Loucy (cell line): Measurements from ENCODE around the gene ABCB6.

Source experiments
- H2AFZ ChIP-seq: fragments of 200-600 bp; sonication (generic); 2 replicates; pipeline ENCODE4 v1.6.0; 2016; ENCODE audit warnings: antibody characterized with exemption, mild to moderate bottlenecking, low read length, moderate library complexity
- H3F3A ChIP-seq: fragments of 200-600 bp; 2 replicates; pipeline ENCODE4 v1.6.0; 2016; ENCODE audit warnings: antibody characterized with exemption, low read depth, mild to moderate bottlenecking
- H3K27me3 ChIP-seq: fragments of 200-600 bp; sonication (generic); 2 replicates; pipeline ENCODE4 v1.6.1; 2014; ENCODE audit warnings: low read length, mild to moderate bottlenecking; ENCODE audit not compliant: insufficient read depth, poor library complexity, severe bottlenecking
- H3K36me3 ChIP-seq: fragments of 200-600 bp; sonication (generic); 2 replicates; pipeline ENCODE4 v1.6.1; 2016; ENCODE audit warnings: low read length; ENCODE audit not compliant: insufficient read depth
- H3K4me1 ChIP-seq: fragments of 200-600 bp; sonication (generic); 2 replicates; pipeline ENCODE4 v1.5.1; 2014; ENCODE audit warnings: low read length, mild to moderate bottlenecking; ENCODE audit not compliant: insufficient read depth, poor library complexity, severe bottlenecking
- H3K4me2 ChIP-seq: fragments of 200-600 bp; sonication (generic); 2 replicates; pipeline ENCODE4 v1.6.0; 2014; ENCODE audit warnings: antibody characterized with exemption, low read length, low read depth, mild to moderate bottlenecking; ENCODE audit not compliant: poor library complexity, severe bottlenecking
- H3K4me3 ChIP-seq: fragments of 200-600 bp; sonication (generic); 2 replicates; pipeline ENCODE4 v1.5.1; 2014; ENCODE audit warnings: low read length, mild to moderate bottlenecking, mixed read lengths; ENCODE audit not compliant: poor library complexity, severe bottlenecking
- H3K79me2 ChIP-seq: fragments of 200-600 bp; sonication (generic); 2 replicates; pipeline ENCODE4 v1.6.1; 2014; ENCODE audit warnings: low read length; ENCODE audit not compliant: insufficient read depth
- H3K9ac ChIP-seq: fragments of 200-600 bp; sonication (generic); 2 replicates; pipeline ENCODE4 v1.6.0; 2014; ENCODE audit warnings: mild to moderate bottlenecking, low read depth, low read length, moderate library complexity; ENCODE audit not compliant: poor library complexity, severe bottlenecking
- H3K9me2 ChIP-seq: fragments of 200-600 bp; sonication (generic); replicated peaks from 2 replicates; pipeline ENCODE4 v1.6.1; 2016; ENCODE audit warnings: low read depth, low read length, mixed read lengths
- H3K9me3 ChIP-seq: fragments of 200-600 bp; sonication (generic); 2 replicates; pipeline ENCODE4 v1.6.1; 2014; ENCODE audit warnings: mild to moderate bottlenecking, antibody characterized with exemption, low read length, low read depth; ENCODE audit not compliant: insufficient read depth
- H4K20me1 ChIP-seq: fragments of 200-600 bp; sonication (generic); 2 replicates; pipeline ENCODE4 v1.6.0; 2014; ENCODE audit warnings: antibody characterized with exemption, low read length, mild to moderate bottlenecking; ENCODE audit not compliant: insufficient read depth, poor library complexity, severe bottlenecking
- EZH2phosphoT487 ChIP-seq: fragments of 200-600 bp; IDR thresholded peaks from 2 replicates; pipeline ENCODE4 v1.6.1; 2018; ENCODE audit warnings: antibody characterized with exemption, mild to moderate bottlenecking, moderate library complexity, borderline replicate concordance
- TF ChIP-seq, protein P1 (sequence below): fragments of 200-600 bp; sonication (generic); conservative IDR thresholded peaks from 2 replicates; pipeline ENCODE4 v1.5.1; 2014; ENCODE audit warnings: mild to moderate bottlenecking, antibody characterized with exemption, low read length

Gene ABCB6

DNA sequence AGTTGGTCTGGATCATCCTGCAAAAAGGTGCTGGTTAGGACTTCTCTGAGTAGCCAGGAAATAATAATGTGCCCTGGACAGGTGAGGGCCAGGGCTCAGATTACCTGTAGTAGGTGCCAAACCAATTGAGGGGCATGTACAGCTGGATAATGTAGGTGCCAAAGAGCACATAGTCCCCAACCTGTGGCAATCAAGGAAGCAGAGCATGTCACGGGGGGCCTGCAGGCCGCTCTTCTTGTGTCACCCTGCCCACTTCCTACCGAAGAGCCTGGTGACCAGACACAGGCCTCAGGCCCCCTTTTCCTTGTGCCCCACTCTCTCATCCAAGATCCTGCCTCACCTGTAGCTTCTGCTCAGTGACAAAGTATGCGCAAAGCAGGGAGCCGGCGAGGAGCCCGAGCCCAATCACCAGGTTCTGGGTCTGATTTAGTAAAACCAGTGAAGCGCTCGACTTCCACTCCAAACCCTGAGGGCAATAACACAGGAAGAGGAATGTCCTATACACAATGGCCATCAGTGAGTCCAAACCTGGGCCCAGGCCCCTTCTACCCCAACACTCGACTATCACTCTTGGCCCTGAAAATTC is 5.2 kb downstream of the ABCB6 start:
- H4K20me1 ChIP-seq: no peaks in the 10 kb centered on the region
- no peak overlapping the region for H2AFZ ChIP-seq
- H3K4me2 ChIP-seq: no peak overlapping the region
- no peak overlapping the region for H3K9ac ChIP-seq
- no peak overlapping the region for H3K4me3 ChIP-seq
- H3K4me1 ChIP-seq: peaks cover 10% of the 10 kb centered on the region
- H3K27me3 ChIP-seq: no peaks in the 10 kb centered on the region
- H3K9me2 ChIP-seq: no peaks in the 10 kb centered on the region
- no peaks in the 10 kb centered on the region for H3K79me2 ChIP-seq
- no peaks in the 10 kb centered on the region for H3K36me3 ChIP-seq
- no peaks in the 10 kb centered on the region for H3F3A ChIP-seq
- H3K9me3 ChIP-seq: no peaks in the 10 kb centered on the region
- TF ChIP-seq, protein P1, sequence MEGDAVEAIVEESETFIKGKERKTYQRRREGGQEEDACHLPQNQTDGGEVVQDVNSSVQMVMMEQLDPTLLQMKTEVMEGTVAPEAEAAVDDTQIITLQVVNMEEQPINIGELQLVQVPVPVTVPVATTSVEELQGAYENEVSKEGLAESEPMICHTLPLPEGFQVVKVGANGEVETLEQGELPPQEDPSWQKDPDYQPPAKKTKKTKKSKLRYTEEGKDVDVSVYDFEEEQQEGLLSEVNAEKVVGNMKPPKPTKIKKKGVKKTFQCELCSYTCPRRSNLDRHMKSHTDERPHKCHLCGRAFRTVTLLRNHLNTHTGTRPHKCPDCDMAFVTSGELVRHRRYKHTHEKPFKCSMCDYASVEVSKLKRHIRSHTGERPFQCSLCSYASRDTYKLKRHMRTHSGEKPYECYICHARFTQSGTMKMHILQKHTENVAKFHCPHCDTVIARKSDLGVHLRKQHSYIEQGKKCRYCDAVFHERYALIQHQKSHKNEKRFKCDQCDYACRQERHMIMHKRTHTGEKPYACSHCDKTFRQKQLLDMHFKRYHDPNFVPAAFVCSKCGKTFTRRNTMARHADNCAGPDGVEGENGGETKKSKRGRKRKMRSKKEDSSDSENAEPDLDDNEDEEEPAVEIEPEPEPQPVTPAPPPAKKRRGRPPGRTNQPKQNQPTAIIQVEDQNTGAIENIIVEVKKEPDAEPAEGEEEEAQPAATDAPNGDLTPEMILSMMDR: no peak
- no peak for TF ChIP-seq EZH2phosphoT487

DNA sequence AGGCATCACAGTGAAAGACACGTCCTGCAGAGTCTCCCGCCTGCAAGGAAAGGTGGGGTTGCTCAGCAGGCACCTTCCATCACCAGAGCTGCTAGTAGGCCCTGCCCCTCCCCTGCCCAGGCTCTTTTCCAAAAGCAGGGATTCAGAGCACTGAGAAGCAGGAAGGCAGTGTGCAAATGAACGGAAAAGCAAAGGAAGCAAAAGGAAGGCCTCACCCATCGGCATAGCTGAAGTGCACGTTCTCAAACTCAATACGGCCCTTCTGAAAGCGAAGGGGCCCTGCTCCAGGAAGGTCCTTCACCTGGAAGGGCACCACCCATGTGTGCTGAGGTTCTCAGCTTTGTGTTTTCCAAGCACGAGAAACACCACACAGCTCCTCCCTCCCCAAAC is 5.7 kb downstream of the ABCB6 start:
- H3K79me2 ChIP-seq: no peaks in the 10 kb centered on the region
- H4K20me1 ChIP-seq: no peaks in the 10 kb centered on the region
- H3K9ac ChIP-seq: no peak overlapping the region
- H3K9me3 ChIP-seq: no peaks in the 10 kb centered on the region
- H3K9me2 ChIP-seq: no peaks in the 10 kb centered on the region
- no peak overlapping the region for H2AFZ ChIP-seq
- H3K4me2 ChIP-seq: no peak overlapping the region
- no peak overlapping the region for H3K4me3 ChIP-seq
- H3K36me3 ChIP-seq: no peaks in the 10 kb centered on the region
- no peaks in the 10 kb centered on the region for H3F3A ChIP-seq
- TF ChIP-seq, protein P1: no peak
- no peak for TF ChIP-seq EZH2phosphoT487
- no peaks in the 10 kb centered on the region for H3K27me3 ChIP-seq
- peaks cover 9% of the 10 kb centered on the region for H3K4me1 ChIP-seq

DNA sequence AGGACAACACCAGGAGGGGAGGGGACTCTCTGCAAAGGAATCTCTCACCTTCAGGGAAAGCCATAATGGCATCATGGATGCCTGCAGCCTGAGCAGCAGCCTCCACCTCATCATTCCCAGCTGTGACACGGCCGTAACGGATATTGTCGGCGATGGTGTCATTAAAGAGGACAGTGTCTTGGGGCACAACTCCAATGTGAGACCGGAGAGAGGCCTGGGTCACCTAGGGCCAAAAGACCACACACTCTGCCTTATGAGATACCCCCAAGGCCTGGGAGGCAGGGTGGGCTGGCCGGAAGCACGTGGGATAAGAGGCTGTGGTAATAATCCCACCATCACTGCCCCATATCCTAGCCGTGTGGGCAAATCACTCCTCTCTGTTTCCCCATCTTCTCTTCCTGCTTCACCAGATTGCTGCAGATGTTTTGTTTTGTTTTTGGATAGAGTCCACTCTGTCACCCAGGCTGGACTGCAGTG is 7.8 kb downstream of the ABCB6 start:
- Histone ChIP-seq H3K27me3 (no peaks in the 10 kb centered on the region), H3F3A (0 out of 2 replicates have a peak, but pooled peaks cover 5% of the 10 kb centered on the region), H3K79me2 (peaks cover 9% of the 10 kb centered on the region; the same call in 1 of the 2 replicates), H4K20me1 (peaks cover 4% of the 10 kb centered on the region), H3K9ac (no peak overlapping the region), H3K9me2 (no peaks in the 10 kb centered on the region), H3K9me3 (no peaks in the 10 kb centered on the region), H2AFZ (no peak overlapping the region), H3K4me3 (no peak overlapping the region), H3K36me3 (no peaks in the 10 kb centered on the region), H3K4me2 (no peak overlapping the region), H3K4me1 (peaks cover 16% of the 10 kb centered on the region)
- TF ChIP-seq EZH2phosphoT487: no peak
- TF ChIP-seq, protein P1: no peak
